ENCODE data around the gene MYT1. TPM values are rescaled to one million over a fixed set of nuclear protein-coding genes. Genes with fewer than 3 reads are reported as not detected.
A peak's percentile ranks its signal among the peaks of the same experiment; 100 is the strongest.

MYT1 gene
- total and polyA plus RNA-seq, 2 of the 13 experiments (the other 11 are each of a cell fraction or from before 2014, with no cell fraction given), result 0.58 to 2.5 TPM

DNA sequence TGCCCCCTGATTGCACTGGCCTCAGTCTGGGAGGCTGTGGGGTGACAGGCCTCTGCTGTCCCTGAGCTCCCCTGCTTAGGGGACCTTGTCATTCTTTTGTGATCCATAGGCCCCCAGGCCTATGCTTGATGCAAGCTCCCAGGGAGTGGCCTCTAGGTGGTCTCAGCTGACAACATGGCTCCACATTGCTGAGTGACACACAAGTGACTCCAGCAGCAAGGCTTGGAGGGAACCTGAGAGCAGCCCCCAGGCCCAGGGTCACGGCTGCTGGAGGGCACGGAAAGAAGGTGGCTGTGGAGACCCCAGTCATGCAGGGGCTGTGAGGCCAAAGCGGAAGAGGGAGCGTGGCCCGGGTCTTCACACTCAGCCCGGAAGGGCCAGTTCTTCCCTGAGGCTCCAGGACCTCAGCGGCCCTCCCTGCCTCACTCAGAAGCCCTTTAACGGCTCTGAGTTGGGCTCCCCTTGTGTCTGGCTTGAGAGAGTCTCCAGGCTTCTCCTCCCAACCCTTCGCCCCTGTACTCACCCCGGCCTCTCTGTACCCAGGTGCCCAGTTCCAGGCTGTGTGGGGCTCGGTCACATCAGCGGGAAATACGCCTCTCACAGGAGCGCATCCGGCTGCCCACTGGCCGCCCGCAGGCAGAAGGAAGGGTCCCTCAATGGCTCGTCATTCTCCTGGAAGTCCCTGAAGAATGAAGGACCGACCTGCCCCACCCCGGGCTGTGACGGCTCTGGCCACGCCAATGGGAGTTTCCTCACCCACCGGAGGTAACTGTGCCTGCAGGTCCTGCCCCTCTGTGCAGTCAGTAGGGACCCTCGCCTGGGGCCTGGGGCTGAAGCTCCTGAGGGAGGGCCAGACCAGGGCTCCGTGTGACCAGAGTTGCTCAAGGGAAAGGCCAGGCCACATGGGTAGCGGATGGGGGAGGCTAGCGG lies 67.6 kb downstream of the MYT1 start (continued):
- TF ChIP-seq BRCA1 (CRISPR knock-in tag; IDR thresholded peaks at IDR 0.05), result no peak
- no peak for TF ChIP-seq ZNF331 (CRISPR knock-in tag; IDR thresholded peaks at IDR 0.05)
- TF ChIP-seq, protein P1, sequence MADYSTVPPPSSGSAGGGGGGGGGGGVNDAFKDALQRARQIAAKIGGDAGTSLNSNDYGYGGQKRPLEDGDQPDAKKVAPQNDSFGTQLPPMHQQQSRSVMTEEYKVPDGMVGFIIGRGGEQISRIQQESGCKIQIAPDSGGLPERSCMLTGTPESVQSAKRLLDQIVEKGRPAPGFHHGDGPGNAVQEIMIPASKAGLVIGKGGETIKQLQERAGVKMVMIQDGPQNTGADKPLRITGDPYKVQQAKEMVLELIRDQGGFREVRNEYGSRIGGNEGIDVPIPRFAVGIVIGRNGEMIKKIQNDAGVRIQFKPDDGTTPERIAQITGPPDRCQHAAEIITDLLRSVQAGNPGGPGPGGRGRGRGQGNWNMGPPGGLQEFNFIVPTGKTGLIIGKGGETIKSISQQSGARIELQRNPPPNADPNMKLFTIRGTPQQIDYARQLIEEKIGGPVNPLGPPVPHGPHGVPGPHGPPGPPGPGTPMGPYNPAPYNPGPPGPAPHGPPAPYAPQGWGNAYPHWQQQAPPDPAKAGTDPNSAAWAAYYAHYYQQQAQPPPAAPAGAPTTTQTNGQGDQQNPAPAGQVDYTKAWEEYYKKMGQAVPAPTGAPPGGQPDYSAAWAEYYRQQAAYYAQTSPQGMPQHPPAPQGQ (CRISPR knock-in tag; IDR thresholded peaks at IDR 0.05; ENCODE audit: borderline replicate concordance), result no peak
- TF ChIP-seq ETV5 (CRISPR knock-in tag; IDR thresholded peaks at IDR 0.05; ENCODE audit: borderline replicate concordance), result no peak
- TF ChIP-seq SMAD3 (CRISPR knock-in tag; IDR thresholded peaks at IDR 0.05), result no peak
- TF ChIP-seq, protein P2, sequence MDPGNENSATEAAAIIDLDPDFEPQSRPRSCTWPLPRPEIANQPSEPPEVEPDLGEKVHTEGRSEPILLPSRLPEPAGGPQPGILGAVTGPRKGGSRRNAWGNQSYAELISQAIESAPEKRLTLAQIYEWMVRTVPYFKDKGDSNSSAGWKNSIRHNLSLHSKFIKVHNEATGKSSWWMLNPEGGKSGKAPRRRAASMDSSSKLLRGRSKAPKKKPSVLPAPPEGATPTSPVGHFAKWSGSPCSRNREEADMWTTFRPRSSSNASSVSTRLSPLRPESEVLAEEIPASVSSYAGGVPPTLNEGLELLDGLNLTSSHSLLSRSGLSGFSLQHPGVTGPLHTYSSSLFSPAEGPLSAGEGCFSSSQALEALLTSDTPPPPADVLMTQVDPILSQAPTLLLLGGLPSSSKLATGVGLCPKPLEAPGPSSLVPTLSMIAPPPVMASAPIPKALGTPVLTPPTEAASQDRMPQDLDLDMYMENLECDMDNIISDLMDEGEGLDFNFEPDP (CRISPR knock-in tag; conservative IDR thresholded peaks at IDR 0.05), result 0 out of 2 replicates have a peak, but pooled peaks have one; percentile 15
- no peak for TF ChIP-seq ZFP41 (CRISPR knock-in tag; IDR thresholded peaks at IDR 0.05; ENCODE audit: borderline replicate concordance)
- 0 out of 2 replicates have a peak, but pooled peaks have one; percentile 6 for TF ChIP-seq RFX1 (IDR thresholded peaks at IDR 0.05)
- TF ChIP-seq SSRP1 (CRISPR knock-in tag; IDR thresholded peaks at IDR 0.05), result no peak
- TF ChIP-seq HES4 (CRISPR knock-in tag; IDR thresholded peaks at IDR 0.05; ENCODE audit: borderline replicate concordance), result 0 out of 2 replicates have a peak, but pooled peaks have one; percentile 26
- TF ChIP-seq, protein P3, sequence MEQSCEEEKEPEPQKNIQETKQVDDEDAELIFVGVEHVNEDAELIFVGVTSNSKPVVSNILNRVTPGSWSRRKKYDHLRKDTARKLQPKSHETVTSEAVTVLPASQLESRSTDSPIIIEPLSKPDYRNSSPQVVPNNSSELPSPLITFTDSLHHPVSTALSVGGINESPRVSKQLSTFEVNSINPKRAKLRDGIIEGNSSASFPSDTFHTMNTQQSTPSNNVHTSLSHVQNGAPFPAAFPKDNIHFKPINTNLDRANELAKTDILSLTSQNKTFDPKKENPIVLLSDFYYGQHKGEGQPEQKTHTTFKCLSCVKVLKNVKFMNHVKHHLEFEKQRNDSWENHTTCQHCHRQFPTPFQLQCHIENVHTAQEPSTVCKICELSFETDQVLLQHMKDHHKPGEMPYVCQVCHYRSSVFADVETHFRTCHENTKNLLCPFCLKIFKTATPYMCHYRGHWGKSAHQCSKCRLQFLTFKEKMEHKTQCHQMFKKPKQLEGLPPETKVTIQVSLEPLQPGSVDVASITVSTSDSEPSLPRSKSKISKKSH (CRISPR knock-in tag; IDR thresholded peaks at IDR 0.05; ENCODE audit: borderline replicate concordance), result no peak
- no peak for TF ChIP-seq FOXA1 (IDR thresholded peaks at IDR 0.05)
- TF ChIP-seq FOXA1 (CRISPR knock-in tag; IDR thresholded peaks at IDR 0.05), result no peak
- no peak for TF ChIP-seq ZFAT (CRISPR knock-in tag; conservative IDR thresholded peaks at IDR 0.05)
- TF ChIP-seq CEBPB (IDR thresholded peaks at IDR 0.05; ENCODE audit: borderline replicate concordance, low read depth, low read length), result no peak
- no peak for TF ChIP-seq ZBTB7A (CRISPR knock-in tag; IDR thresholded peaks at IDR 0.05)
- TF ChIP-seq ZFP82 (CRISPR knock-in tag; IDR thresholded peaks at IDR 0.05; ENCODE audit: borderline replicate concordance), result no peak
- no peak for TF ChIP-seq ELF3 (CRISPR knock-in tag; IDR thresholded peaks at IDR 0.05)
- TF ChIP-seq, protein P4, sequence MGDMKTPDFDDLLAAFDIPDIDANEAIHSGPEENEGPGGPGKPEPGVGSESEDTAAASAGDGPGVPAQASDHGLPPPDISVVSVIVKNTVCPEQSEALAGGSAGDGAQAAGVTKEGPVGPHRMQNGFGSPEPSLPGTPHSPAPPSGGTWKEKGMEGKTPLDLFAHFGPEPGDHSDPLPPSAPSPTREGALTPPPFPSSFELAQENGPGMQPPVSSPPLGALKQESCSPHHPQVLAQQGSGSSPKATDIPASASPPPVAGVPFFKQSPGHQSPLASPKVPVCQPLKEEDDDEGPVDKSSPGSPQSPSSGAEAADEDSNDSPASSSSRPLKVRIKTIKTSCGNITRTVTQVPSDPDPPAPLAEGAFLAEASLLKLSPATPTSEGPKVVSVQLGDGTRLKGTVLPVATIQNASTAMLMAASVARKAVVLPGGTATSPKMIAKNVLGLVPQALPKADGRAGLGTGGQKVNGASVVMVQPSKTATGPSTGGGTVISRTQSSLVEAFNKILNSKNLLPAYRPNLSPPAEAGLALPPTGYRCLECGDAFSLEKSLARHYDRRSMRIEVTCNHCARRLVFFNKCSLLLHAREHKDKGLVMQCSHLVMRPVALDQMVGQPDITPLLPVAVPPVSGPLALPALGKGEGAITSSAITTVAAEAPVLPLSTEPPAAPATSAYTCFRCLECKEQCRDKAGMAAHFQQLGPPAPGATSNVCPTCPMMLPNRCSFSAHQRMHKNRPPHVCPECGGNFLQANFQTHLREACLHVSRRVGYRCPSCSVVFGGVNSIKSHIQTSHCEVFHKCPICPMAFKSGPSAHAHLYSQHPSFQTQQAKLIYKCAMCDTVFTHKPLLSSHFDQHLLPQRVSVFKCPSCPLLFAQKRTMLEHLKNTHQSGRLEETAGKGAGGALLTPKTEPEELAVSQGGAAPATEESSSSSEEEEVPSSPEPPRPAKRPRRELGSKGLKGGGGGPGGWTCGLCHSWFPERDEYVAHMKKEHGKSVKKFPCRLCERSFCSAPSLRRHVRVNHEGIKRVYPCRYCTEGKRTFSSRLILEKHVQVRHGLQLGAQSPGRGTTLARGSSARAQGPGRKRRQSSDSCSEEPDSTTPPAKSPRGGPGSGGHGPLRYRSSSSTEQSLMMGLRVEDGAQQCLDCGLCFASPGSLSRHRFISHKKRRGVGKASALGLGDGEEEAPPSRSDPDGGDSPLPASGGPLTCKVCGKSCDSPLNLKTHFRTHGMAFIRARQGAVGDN (CRISPR knock-in tag; IDR thresholded peaks at IDR 0.05), result 0 out of 2 replicates have a peak, but pooled peaks have one; percentile 46
- TF ChIP-seq KDM3A (CRISPR knock-in tag; IDR thresholded peaks at IDR 0.05; ENCODE audit: low read depth), result no peak
- TF ChIP-seq PCBP2 (optimal IDR thresholded peaks at IDR 0.05; ENCODE audit: low read depth, low read length, poor library complexity, severe bottlenecking), result no peak

Measured in HepG2 (cell line).